NK-92 (cell line): ENCODE results near the gene DAPL1.

ENCODE experiments used
- DNase-seq: peaks from one replicate; lab custom pipeline; 2025; ENCODE audit not compliant: unreplicated experiment; lab: John Stamatoyannopoulos, UW

Gene DAPL1

DNA sequence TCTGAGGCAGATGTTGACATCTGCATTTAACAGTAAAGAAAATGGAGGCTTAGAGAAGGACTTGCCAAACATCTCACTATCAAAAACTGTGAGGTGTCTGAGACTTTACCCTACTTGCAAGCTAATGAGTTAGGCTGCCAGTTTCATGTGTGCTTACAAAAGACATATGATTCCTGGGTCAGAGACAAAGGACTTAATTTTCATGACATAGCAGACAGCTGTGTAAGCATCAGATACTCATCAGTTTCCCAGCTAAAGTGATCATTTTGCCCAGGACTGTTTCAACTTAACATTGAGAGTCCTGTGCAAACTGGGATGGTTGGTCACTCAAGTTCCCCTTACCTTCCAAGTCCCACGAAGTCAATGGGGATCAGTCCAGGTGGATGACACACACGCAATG is 18.9 kb upstream of the DAPL1 start:
- DNase-seq: no peak

DNA sequence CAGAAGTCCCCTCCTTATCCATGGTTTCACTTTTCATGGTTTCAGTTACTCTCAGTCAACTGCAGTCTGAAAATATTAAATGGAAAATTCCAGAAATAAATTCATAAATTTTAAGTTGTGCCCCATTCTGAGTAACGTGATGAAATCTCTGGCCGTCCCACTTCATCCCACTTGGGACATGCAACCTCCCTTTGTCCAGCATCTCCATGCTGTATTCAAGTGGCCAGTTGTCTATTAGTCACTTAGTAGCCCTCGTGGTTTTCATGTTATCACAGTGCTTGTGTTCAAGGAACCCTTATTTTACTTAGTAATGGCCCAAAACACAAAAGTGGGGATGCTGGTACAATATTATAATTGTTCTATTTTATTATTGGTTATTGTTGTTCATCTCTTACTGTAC is 18.0 kb upstream of the DAPL1 start:
- DNase-seq: no peak

DNA sequence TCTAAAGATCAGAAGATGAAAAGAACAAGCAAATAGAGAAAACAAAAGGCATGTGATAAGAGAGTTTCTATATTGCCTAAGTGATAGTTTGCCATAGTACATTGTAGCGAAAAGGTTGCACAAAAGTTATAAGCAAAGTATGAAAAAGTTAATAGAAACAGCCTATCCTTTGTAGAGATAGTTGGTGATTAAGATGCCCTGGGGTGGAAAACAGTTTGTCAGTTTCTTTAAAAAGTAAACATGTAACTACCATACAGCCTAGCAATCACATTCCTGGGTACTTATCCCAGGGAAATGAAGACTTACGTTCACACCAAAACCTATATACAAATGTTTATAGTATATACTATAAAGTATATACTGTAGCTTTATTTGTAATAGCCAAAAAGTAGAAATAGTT is 16.9 kb upstream of the DAPL1 start:
- DNase-seq: no peak

DNA sequence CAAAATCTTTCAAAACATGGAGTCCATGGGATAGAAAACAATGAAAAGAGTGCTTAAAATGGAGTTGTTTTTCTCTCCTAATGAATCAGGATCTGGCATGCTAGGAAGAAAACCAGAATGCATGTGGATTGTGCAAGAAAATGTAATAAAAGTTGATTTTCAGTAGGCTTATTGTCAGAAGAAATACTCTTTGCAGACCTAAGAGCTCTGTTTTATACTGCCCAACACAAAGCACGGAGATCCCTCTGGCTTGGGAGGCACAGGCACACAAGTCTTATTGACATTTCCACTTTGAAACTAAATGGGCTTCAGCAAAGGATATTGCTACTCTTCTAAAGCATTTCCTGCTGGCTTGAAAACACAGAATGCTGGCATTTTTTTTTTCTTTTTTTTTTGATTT is 15.5 kb upstream of the DAPL1 start:
- DNase-seq: no peak

DNA sequence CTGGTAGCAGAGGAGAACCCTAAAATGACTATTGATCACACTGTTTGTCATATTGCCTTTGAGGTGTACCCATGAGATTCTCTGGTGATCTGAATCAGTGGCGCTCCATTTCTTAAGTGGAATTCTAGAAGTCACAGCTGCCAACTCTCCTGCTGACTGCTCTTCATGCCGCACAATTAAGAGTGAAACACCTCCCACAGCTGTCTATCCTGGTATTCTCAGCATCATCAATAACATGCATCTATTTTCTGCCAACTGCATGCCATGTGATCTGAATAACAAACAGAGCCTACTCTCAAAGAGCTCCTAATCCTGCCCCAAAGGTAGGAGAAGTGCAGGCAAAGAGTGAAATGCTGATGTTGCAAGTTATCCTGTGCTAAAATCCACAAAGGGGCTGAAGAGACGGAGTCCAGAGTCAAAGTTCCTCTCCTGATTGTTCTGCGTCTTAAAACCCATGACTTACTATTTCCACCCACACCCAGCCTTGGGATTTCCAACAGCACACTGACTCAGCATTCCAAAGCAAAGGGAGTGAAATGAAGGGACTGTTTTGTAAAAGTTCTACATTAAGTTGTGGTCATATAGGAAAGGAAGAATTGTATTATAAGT is 13.7 kb upstream of the DAPL1 start:
- no peak for DNase-seq

DNA sequence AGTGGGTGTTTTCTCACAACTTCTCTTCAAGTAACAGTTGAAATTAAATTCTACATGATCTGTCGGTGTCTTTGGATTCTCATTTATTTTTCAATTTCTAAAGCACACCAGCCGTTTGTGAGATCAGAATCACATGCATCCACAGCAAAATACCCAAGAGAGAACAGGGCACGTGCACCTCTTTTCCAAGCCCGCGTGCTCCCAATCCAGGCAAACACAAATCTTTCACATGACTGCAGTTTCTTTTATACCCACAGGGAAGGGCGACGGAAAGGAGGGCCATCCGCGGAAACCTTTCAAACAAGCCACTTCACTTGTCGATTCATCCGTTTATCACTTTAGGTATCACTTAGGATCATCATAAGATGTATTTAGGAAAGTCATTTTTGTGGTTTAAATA is 13.0 kb upstream of the DAPL1 start:
- no peak for DNase-seq

DNA sequence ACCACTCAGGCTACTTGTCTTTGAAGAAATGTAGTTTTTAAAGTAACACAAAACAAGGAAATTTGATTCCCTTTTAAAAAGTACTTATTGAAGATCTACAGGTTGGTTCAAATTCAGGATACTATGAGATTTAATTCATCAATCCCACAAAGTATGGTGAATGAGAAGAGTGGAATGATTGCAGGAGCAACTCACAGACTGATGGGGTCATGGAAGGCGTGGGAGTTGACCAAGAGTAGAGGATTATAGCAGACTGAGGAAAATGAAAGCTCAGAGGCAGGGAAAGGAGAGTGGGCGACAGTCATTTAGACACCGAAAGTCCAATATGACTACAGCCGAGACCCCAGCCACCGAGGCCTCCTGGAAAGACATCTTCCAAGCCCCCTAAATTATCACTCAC is 12.5 kb upstream of the DAPL1 start:
- DNase-seq: no peak

DNA sequence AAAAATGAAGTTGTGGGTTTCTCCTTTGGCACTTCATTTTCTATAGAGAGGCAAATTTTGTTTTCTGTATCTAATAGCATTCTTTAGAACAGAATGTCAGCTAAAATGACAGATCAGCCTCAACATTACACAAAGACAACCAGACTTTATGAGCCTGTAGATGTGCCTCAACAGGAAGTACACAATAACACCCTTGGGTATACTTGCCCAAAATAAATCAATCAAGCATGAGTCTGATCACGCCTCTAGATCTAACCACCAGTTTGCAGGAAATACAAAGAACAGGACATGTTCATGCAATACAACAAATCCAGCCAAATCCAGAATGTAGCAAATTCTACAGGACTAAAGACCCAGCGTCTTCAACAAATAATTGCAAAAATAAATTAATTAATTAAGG is 11.2 kb upstream of the DAPL1 start:
- DNase-seq: no peak

DNA sequence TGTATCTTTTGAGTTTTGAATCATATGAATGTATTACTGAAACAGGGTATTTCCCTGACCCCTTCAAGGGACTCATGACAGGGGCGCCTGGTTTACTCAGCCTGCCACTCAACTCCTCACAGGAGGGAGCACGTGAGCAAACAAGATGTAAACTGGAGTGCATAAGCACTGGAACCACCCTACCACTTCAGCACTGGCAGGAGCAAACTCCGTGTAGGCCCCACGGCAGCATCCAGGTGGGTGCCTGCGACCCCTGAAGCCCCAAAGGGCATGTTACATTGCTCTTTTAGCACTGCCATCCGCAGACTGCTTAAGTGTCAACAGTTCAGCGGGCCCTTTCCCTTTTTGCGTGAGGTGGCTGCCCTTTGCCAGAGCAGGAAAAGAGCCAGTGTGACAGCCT is 8.2 kb upstream of the DAPL1 start:
- no peak for DNase-seq

DNA sequence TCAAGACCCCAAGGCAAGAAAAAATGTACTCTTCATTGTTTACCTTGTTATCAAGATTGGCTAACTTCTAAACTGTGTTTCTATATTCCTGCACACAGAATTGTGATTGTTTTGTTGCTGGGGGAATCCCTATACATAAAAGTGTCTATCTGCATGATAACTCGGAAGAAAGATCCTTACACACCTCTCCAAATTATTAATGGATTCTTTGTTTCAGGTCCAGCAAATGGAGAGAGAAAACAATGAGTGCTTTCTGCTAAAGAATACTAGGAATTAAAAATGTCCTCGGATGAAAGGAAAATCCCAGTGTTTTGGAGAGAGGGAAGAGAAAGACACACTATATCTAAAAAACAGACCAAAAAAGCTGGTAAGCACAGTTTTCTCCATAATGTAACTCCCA is 6.2 kb upstream of the DAPL1 start:
- DNase-seq: no peak

DNA sequence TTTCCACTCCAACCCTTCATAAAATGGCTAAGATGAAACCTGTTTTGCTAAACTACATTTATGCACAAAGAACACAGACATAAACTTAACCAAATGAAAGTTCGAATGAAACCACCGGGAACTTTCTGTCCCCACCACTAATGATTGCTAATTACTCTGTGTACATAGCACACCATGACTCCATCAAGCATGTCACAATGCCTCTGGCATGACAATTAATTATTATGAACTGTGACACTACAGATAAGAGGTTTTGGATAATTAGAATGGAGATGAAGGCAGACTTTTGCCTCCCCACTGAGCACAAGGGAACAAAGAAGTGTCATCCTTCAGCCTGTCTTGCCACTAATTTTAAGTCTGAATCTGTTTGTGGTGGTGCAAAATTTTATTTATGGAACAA is 1.5 kb downstream of the DAPL1 start:
- no peak for DNase-seq

DNA sequence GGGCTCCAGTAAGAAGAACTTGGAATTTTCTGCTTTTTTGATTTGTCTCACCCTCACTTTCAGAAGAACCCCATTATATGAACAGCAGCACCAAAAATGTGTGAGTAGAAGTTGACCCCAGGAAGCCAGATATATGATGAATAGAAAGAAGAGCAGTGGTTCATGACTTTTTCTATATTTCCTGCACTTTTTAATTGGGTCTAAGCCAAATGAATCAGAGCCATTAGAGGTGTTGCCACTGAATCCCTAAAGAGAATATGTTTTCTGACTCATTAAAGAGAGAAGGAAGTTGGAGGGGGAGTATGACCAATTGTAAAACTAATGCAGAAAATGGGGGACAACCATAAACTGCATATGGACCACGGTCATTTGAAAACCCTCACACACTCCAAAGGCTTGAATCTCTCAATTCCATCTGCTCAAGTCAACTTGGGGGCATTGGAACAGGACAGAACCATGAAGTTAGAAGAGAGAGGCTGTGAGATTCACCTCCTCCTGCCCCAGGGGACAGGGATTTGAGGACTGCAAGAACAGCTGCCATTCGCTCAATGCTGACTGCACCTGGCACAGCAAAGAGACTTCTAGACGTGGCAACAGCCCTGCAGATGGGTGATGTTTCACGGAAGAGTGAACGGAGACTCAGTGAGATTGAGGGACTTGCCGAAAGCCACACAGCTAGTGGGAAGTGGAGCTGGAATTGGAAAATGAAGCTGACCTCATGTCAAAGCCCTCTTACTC is 3.0 kb downstream of the DAPL1 start:
- DNase-seq: no peak

DNA sequence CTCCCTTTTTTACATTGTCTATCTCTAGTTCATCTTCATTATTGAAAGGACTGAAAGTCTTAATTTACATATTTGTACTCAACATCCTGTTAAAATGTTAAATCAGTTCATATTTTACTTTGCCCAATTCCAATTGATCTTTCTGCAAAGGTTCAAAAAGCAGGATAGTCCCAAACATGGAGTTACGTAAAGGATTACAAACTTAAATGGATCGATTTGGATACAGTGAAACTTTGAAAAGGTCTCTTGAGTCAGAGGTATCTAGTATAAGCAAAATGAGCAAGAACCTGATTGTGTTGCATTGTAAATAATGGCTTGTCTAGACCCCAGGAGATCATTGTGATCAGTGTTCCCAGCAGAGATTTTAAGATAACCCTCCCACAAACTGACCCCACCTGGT is 4.1 kb downstream of the DAPL1 start:
- DNase-seq: no peak

DNA sequence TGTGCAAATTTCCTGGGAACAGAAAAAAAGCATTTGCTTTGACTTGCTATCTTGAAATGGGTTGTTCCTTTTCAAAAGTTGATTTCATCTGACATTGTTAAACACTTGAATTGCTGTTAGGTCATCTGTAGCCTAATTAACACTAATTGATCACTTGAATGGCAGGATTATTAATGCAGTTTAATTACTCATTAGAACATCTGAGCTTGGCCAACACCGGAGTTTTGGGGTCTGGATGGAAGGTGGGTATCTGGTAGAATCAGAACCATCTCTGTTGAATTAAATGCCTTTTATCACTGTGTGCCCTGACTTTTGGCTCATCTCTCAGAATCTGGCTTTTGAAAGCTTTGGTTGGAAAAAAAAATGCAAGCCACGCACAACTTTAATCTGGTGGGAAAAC is 8.4 kb downstream of the DAPL1 start:
- DNase-seq: no peak

DNA sequence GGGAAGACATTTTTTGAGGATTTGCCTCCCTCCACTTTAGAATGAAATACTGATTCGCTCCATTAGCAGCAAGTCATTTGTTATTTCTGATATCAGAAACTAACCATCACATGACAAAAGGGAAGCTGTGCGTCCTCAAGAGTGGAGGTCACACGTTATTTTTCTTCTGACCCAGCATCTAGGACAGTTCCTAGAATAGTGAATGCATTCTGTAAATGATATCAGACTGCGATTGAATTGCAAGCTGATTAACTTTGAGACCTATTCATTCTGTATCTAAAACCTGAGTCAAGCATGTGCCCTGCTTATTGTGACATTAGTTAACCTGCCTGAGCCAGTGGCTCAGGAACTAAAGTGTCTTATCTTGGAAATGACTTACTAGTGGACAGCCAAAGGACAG is 10.1 kb downstream of the DAPL1 start:
- DNase-seq: no peak

DNA sequence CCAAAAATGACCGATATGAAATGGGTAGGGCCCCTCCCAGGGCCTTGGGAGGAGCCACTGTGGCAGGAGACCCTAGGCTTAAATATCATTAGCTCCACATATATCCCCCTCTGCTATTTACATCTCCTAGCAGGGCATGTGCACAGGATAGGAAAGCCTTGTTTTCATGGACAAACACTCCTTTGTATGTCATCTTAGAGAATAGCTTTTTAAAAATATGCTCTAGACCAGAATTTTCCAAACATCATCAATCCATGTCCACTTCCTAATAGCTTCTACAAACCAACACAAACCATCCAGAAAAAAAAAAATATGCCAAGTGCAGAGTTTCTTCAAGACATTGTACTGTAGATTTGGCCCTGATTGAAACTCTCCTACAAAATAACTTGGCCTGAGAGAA is 10.8 kb downstream of the DAPL1 start:
- no peak for DNase-seq

DNA sequence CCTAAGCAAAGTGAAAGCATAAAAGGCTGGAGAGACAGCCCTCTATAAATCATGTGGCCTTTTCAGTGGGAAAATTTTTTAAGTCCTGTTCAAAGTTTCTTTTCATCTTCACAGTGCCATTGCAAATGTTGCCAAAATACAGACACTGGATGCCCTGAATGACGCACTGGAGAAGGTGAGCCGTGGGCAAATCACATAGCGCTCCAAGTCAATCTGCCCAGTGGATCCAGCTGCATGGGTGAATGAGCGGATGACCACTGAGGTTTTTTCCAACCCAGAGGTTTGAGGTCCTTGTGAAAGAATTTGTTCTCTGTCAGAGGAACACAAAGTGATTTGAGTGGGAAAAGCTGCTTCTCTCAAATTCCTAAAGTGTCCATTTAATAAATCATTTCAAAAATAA is 11.8 kb downstream of the DAPL1 start:
- no peak for DNase-seq

DNA sequence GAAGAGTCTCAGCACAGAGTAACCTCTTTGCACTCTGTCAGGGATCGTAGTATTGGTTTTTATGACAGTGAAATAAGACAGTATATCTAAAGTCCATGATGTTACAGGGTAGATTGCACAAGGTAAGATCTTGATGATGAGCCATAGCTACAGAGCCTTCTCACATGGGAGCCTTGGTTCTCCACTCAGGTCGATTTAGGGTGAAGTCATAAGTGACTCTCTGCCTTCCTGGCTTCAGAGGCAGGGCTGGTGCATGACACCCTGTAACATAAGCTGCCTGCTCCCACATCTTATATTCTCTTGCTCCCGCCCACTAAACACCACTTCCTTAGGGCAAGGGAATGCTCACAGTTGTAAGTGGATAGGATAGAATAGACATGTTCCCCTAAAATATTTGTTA is 13.3 kb downstream of the DAPL1 start:
- DNase-seq: no peak

DNA sequence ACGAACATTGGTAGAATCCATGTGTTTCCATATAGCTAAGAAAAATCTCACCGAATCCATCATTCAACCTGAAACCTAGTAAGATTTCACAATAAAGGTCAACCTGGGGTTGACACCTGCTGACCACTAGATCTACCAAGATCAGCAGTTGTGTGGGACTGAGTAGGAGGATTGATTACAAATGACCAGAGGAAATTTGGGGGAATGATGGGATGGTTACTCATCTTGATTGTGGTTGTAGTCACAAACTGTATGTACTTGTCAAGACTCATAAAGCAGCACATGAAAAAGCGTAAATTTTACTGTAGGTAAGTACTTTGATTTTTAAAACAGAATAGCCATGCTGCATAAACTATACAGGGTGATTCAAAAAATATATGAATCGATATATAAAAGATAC is 14.7 kb downstream of the DAPL1 start:
- DNase-seq: no peak

DNA sequence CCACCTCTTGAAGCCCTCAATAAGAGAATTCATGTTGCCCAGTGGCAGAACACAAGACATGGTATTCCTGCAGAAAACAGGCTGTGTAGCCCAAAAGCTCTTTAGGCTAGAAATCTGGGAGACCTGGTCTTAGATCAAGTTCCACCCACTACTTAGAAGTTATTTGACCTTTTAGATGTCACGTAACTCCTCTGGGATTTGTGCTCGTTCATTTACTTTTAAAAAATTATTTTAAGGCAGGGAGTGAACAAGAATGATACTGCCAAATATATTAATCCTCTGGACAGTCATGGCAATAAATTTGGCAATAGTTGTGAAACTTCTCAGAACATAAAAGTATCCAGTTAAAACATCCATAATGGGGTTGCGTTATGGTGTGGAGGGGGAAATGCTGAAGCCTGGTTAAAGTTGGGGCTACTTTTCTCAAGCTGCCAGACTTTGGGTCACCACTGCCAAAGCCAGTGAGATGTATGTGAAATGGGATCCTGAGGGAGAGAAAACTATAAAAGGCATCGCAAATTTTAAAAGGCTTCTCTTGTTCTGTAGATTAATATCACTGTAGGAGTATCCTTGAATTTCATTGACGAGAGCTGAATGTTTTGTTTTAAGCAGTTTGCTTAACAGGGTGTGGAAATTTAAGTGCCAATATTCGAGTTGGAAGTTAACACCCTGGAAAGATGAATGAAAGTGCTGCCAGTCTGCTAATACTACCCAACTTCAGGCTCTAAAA is 15.8 kb downstream of the DAPL1 start:
- DNase-seq: no peak

DNA sequence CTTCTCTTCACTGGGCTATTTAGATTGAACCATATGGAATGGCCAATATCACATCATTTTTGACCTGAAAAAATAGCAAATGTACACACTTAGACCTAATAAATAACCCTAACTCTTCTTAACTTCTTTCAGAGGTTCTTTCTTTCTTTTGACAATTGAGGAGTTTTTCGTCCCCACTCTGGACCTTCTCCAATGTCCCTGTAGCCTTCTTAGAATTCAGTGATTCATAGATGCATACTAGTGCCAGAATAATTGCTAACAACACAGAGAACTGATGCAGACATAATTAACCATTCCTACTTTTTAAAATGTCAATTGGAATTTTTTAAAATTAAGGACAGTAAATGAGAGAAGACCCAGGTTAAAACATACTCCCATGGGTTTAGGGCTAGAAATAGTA is 20.0 kb downstream of the DAPL1 start:
- no peak for DNase-seq

DNA sequence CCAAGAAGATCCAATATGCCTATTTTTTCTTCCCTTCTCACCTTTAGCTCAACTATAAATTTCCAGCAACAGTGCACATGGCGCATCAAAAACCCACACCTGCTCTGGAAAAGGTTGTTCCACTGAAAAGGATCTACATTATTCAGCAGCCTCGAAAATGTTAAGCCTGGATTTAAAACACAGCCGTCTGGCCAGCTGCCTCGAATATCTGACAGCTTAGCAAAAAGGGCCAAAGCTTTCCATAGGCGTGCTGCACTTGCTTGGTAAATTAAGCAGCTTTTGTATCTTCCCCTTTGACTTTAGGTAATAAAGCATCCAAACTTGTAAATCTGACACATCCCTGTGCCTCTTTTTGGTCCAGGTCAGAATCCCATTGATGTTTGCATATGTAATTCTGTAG is 20.5 kb downstream of the DAPL1 start:
- DNase-seq: no peak

DNA sequence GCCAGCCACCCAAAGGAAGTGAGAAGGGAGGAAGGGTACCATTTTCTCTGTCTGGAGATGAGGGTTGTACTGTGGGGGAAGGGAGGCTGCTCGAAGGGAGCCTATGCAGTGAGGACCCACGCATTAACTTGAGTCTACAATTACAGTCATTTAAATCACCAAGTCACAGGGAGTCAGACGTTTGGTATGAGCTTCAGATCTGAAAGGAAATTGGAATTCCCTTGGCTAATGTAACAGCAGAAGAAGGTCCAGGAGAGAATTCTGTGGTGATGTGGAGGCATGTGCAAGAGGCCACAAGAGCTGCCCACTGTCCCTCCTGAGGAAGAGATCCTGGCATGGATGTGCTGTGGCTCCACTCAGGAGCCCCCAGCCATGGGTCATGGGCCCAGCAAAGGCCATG is 22.5 kb downstream of the DAPL1 start:
- DNase-seq: no peak
